ENCODE measurements around the gene SESN1.
"Not testable (repeated sequence)": the region's sequence is repeated elsewhere in the genome, so short reads cannot be mapped to it uniquely, and the experiment has no call there.

SESN1 gene

GRCh38 chr6:109124219-109124618 is 29.6 kb upstream of the SESN1 start:
- DNase-seq (ENCODE audit: extremely low read depth, low read depth): no peak
- no peak overlapping the region for H3K4me3 ChIP-seq (replicated peaks; ENCODE audit: low read depth, low read length)
- no peak for TF ChIP-seq CTCF (IDR thresholded peaks at IDR 0.05; ENCODE audit: low read depth, low read length, missing control alignments)

GRCh38 chr6:109121411-109121810 is 26.8 kb upstream of the SESN1 start:
- no peak overlapping the region for H3K4me3 ChIP-seq (replicated peaks; ENCODE audit: low read depth, low read length)
- no peak for TF ChIP-seq CTCF (IDR thresholded peaks at IDR 0.05; ENCODE audit: low read depth, low read length, missing control alignments)
- no peak for DNase-seq (ENCODE audit: extremely low read depth, low read depth)

DNA sequence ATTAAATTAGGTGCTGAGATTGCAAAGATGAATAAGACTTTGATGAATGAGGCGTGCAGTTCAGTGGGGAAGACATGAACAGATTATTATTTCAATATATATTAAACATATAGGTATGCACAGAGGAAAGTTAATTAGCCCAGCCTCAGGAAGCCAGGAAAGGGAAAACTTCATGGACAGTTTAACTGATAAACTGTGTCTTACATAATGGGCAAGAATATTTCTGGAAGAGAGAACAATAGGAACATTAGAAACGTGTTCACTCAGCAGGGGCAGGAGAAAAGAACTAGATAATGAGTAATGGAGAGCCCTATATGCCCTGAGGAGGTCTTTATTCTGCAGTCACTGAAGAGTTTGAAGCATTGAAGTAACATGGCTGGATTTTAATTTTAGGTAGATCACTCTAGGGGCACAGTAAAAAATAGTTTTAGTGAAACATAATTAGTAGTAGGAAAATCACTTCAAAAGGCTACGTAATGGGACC is 24.3 kb upstream of the SESN1 start:
- no peak for TF ChIP-seq CTCF (IDR thresholded peaks at IDR 0.05; ENCODE audit: low read depth, low read length, missing control alignments)
- H3K4me3 ChIP-seq (replicated peaks; ENCODE audit: low read depth, low read length): no peak overlapping the region
- no peak for DNase-seq (ENCODE audit: extremely low read depth, low read depth)

- no peak for TF ChIP-seq CTCF (IDR thresholded peaks at IDR 0.05; ENCODE audit: low read depth, low read length, missing control alignments)
- no peak overlapping the region for H3K4me3 ChIP-seq (replicated peaks; ENCODE audit: low read depth, low read length)
- no peak for DNase-seq (ENCODE audit: extremely low read depth, low read depth)
These were observed 23.7 kb upstream of the SESN1 start for GRCh38 chr6:109118337-109118736.

GRCh38 chr6:109117346-109118035 is 22.8 kb upstream of the SESN1 start:
- no peak overlapping the region for H3K4me3 ChIP-seq (replicated peaks; ENCODE audit: low read depth, low read length)
- no peak for DNase-seq (ENCODE audit: extremely low read depth, low read depth)
- no peak for TF ChIP-seq CTCF (IDR thresholded peaks at IDR 0.05; ENCODE audit: low read depth, low read length, missing control alignments)

- H3K4me3 ChIP-seq (replicated peaks; ENCODE audit: low read depth, low read length); DNase-seq (ENCODE audit: extremely low read depth, low read depth): not testable (repeated sequence)
These were observed 18.0 kb upstream of the SESN1 start for GRCh38 chr6:109112663-109113062.

DNA sequence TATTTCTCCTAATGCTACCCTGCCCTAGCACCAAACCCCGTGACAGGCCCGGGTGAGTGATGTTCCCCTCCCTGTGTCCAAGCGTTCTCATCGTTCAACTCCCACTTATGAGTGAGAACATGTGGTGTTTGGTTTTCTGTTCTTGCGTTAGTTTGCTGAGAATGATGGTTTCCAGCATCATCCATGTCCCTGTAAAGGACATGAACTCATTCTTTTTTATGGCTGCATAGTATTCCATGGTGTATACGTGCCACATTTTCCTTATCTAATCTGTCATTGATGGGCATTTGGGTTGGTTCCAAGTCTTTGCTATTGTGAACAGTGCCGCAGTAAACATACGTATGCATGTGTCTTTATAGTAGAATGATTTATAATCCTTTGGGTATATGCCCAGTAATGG is 15.0 kb upstream of the SESN1 start:
- not testable (repeated sequence) for DNase-seq (ENCODE audit: extremely low read depth, low read depth); H3K4me3 ChIP-seq (replicated peaks; ENCODE audit: low read depth, low read length)

DNA sequence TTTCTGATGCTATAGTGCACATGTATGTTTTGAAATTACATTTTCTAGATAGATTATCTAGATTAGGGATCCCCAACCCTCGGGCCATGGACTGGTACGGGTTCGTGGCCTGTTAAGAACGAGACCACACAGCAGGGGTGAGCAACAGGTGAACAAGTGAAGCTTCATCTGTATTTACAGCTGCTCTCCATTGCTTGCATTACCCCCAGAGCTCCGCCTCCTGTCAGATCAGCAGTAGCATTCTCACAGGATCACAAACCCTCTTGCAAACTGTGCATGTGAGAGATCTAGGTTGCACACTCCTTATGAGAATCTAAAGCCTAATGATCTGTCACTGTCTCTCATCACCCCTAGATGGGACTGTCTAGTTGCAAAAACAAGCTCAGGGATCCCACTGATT is 11.0 kb upstream of the SESN1 start:
- H3K4me3 ChIP-seq (replicated peaks; ENCODE audit: low read depth, low read length): no peak overlapping the region
- no peak for TF ChIP-seq CTCF (IDR thresholded peaks at IDR 0.05; ENCODE audit: low read depth, low read length, missing control alignments)
- no peak for DNase-seq (ENCODE audit: extremely low read depth, low read depth)
